Measurements from ENCODE around the gene PRAC2.

PRAC2 gene

DNA sequence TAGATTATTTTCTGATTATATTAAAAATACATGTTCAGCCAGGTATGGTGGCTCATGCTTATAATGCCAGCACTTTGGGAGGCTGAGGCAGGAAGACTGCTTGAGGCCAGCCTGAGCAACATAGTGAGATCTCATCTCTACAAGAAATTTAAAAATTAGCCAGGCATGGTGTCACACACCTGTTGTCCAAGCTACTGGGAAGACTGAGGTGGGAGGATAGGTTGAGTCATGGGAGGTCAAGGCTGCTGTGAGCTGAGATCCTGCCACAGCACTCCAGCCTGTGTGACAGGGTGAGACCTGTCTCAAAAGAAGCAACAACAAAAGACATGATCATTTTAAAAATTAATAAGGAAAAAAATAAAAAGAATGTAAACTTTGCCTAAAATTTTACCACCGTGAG is 41.4 kb upstream of the PRAC2 start:
- TF ChIP-seq TAF1 (IDR thresholded peaks at IDR 0.05; ENCODE audit: borderline replicate concordance, insufficient read depth, low read length) (no peak), FOXP2 (optimal IDR thresholded peaks at IDR 0.05; ENCODE audit: borderline replicate concordance, extremely low read depth, extremely low read length, insufficient read depth) (no peak), SIN3A (IDR thresholded peaks at IDR 0.05; ENCODE audit: borderline replicate concordance, insufficient read depth, low read length) (no peak), POLR2AphosphoS5 (IDR thresholded peaks at IDR 0.05; ENCODE audit: low read depth, low read length) (no peak)
- TF ChIP-seq, protein P1, sequence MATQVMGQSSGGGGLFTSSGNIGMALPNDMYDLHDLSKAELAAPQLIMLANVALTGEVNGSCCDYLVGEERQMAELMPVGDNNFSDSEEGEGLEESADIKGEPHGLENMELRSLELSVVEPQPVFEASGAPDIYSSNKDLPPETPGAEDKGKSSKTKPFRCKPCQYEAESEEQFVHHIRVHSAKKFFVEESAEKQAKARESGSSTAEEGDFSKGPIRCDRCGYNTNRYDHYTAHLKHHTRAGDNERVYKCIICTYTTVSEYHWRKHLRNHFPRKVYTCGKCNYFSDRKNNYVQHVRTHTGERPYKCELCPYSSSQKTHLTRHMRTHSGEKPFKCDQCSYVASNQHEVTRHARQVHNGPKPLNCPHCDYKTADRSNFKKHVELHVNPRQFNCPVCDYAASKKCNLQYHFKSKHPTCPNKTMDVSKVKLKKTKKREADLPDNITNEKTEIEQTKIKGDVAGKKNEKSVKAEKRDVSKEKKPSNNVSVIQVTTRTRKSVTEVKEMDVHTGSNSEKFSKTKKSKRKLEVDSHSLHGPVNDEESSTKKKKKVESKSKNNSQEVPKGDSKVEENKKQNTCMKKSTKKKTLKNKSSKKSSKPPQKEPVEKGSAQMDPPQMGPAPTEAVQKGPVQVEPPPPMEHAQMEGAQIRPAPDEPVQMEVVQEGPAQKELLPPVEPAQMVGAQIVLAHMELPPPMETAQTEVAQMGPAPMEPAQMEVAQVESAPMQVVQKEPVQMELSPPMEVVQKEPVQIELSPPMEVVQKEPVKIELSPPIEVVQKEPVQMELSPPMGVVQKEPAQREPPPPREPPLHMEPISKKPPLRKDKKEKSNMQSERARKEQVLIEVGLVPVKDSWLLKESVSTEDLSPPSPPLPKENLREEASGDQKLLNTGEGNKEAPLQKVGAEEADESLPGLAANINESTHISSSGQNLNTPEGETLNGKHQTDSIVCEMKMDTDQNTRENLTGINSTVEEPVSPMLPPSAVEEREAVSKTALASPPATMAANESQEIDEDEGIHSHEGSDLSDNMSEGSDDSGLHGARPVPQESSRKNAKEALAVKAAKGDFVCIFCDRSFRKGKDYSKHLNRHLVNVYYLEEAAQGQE (IDR thresholded peaks at IDR 0.05; ENCODE audit: insufficient read depth in 1 of 2, low read depth in 2 of 2, low read length in 2 of 2), result no peak

DNA sequence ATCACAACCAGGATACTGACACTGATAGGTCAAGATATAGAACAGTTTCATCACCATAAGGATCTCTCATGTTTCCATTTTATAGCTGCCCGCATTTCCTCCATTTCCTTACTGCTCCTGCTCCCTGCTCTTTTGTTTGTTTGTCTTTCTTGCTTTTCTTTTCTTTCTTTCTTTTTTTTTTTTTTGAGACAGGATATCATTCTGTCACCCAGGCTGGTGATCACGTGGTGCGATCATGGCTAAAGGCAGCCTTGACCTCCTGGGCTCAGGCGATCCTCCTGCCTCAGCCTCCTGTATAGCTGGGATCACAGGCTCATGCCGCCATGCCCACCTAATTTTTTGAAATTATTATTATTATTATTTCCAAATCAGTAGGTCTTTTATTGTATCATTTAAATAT is 32.3 kb upstream of the PRAC2 start:
- TF ChIP-seq POLR2AphosphoS5 (IDR thresholded peaks at IDR 0.05; ENCODE audit: low read depth, low read length), result no peak
- TF ChIP-seq, protein P1 (IDR thresholded peaks at IDR 0.05; ENCODE audit: insufficient read depth in 1 of 2, low read depth in 2 of 2, low read length in 2 of 2), result no peak
- TF ChIP-seq FOXP2 (optimal IDR thresholded peaks at IDR 0.05; ENCODE audit: borderline replicate concordance, extremely low read depth, extremely low read length, insufficient read depth), result no peak
- no peak for TF ChIP-seq SIN3A (IDR thresholded peaks at IDR 0.05; ENCODE audit: borderline replicate concordance, insufficient read depth, low read length)
- no peak for TF ChIP-seq TAF1 (IDR thresholded peaks at IDR 0.05; ENCODE audit: borderline replicate concordance, insufficient read depth, low read length)

- no peak for TF ChIP-seq FOXP2 (optimal IDR thresholded peaks at IDR 0.05; ENCODE audit: borderline replicate concordance, extremely low read depth, extremely low read length, insufficient read depth)
Measured at GRCh38 chr17:48692049-48692448, 30.9 kb upstream of the PRAC2 start.

GRCh38 chr17:48693178-48693577 is 29.8 kb upstream of the PRAC2 start:
- TF ChIP-seq TAF1 (IDR thresholded peaks at IDR 0.05; ENCODE audit: borderline replicate concordance, insufficient read depth, low read length) (no peak), SIN3A (IDR thresholded peaks at IDR 0.05; ENCODE audit: borderline replicate concordance, insufficient read depth, low read length) (no peak), POLR2AphosphoS5 (IDR thresholded peaks at IDR 0.05; ENCODE audit: low read depth, low read length) (no peak), FOXP2 (optimal IDR thresholded peaks at IDR 0.05; ENCODE audit: borderline replicate concordance, extremely low read depth, extremely low read length, insufficient read depth) (no peak)
- TF ChIP-seq, protein P1 (IDR thresholded peaks at IDR 0.05; ENCODE audit: insufficient read depth in 1 of 2, low read depth in 2 of 2, low read length in 2 of 2), result no peak

DNA sequence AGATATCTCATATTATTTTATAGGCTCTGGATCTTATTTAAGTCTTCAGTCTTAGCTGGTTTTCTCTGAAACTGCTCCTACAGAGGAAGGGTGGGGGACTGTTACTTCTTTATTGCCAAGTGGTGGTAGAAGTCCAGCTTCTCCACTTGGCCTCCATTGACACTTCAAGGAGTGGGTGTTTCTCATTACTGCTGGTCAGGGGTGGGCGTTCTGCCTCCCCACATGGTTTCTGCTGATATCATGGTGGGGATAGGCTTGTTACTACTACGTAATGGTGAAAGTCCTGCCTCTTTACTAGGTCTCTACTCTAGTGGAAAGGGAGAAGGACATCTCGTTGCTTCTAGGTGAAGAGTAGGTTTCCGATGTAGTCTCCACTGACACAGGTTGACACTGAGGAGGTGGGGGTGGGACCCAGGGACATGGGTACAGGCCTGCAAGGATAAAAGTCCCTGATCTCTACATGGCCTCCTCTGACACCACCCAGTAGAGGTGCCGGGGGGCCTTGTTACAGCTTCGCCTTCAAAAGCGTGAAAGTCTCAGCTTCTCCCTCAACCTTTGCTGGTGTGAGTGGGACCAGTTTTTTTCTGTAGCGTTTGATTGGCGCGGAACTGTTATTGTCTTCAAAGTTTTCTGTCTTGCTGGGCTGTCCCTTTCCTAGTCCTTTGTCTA is 21.0 kb upstream of the PRAC2 start:
- no peak for TF ChIP-seq POLR2AphosphoS5 (IDR thresholded peaks at IDR 0.05; ENCODE audit: low read depth, low read length)
- no peak for TF ChIP-seq TAF1 (IDR thresholded peaks at IDR 0.05; ENCODE audit: borderline replicate concordance, insufficient read depth, low read length)
- TF ChIP-seq, protein P1 (IDR thresholded peaks at IDR 0.05; ENCODE audit: insufficient read depth in 1 of 2, low read depth in 2 of 2, low read length in 2 of 2), result no peak
- no peak for TF ChIP-seq FOXP2 (optimal IDR thresholded peaks at IDR 0.05; ENCODE audit: borderline replicate concordance, extremely low read depth, extremely low read length, insufficient read depth)
- TF ChIP-seq SIN3A (IDR thresholded peaks at IDR 0.05; ENCODE audit: borderline replicate concordance, insufficient read depth, low read length), result no peak
